Hepatocyte (in vitro differentiated cells): ENCODE measurements around the gene FAF2. TPM values are rescaled to one million over a fixed set of nuclear protein-coding genes. Genes with fewer than 3 reads are reported as not detected.

ENCODE experiments used
- DNase-seq: peaks from one replicate; pipeline ENCODE4 v3.0.0-alpha.2; 2016; ENCODE audit warnings: low spot score
- H2AFZ ChIP-seq: fragments of 200-600 bp; sonication (generic); 2 replicates; pipeline ENCODE4 v1.6.0; 2016; ENCODE audit warnings: antibody characterized with exemption, mild to moderate bottlenecking
- H3K27ac ChIP-seq: fragments of 200-600 bp; sonication (generic); 2 replicates; pipeline ENCODE4 v1.5.1; 2016; ENCODE audit warnings: mild to moderate bottlenecking
- H3K27me3 ChIP-seq: fragments of 200-600 bp; sonication (generic); 2 replicates; pipeline ENCODE4 v1.6.1; 2016
- H3K36me3 ChIP-seq: fragments of 200-600 bp; sonication (generic); replicated peaks from 2 replicates; pipeline ENCODE4 v1.5.1; 2016; ENCODE audit warnings: low read depth; ENCODE audit not compliant: insufficient read depth
- H3K4me1 ChIP-seq: fragments of 200-600 bp; sonication (generic); 2 replicates; pipeline ENCODE4 v1.5.1; 2016; ENCODE audit warnings: mild to moderate bottlenecking, moderate library complexity; ENCODE audit not compliant: insufficient read depth
- H3K4me2 ChIP-seq: fragments of 200-600 bp; sonication (generic); 2 replicates; pipeline ENCODE4 v1.6.0; 2016
- H3K4me3 ChIP-seq: fragments of 200-600 bp; sonication (generic); 2 replicates; pipeline ENCODE4 v1.5.1; 2016; ENCODE audit warnings: mild to moderate bottlenecking
- H3K79me2 ChIP-seq: fragments of 200-600 bp; sonication (generic); 2 replicates; pipeline ENCODE4 v1.6.0; 2017; ENCODE audit warnings: mild to moderate bottlenecking
- H3K9me2 ChIP-seq: fragments of 200-600 bp; sonication (generic); replicated peaks from 2 replicates; pipeline ENCODE4 v1.6.0; 2017; ENCODE audit warnings: mild to moderate bottlenecking; ENCODE audit not compliant: insufficient read depth
- H3K9me3 ChIP-seq: fragments of 200-600 bp; sonication (generic); 2 replicates; pipeline ENCODE4 v1.5.1; 2016; ENCODE audit warnings: low read depth, mild to moderate bottlenecking
- H4K20me1 ChIP-seq: fragments of 200-600 bp; sonication (generic); 2 replicates; pipeline ENCODE4 v1.6.0; 2016; ENCODE audit warnings: mild to moderate bottlenecking; ENCODE audit not compliant: insufficient read depth, poor library complexity, severe bottlenecking
- CTCF ChIP-seq: fragments of 200-600 bp; sonication (generic); IDR thresholded peaks from 2 replicates; pipeline ENCODE4 v1.5.1; 2016; ENCODE audit warnings: antibody characterized with exemption, mild to moderate bottlenecking; ENCODE audit not compliant: poor library complexity
- EZH2 ChIP-seq: fragments of 200-600 bp; sonication (generic); IDR thresholded peaks from 2 replicates; pipeline ENCODE4 v1.6.1; 2016; ENCODE audit warnings: antibody characterized with exemption, mild to moderate bottlenecking, borderline replicate concordance
- EZH2phosphoT487 ChIP-seq: fragments of 200-600 bp; sonication (generic); IDR thresholded peaks from one replicate; pipeline ENCODE4 v1.6.1; 2018; ENCODE audit warnings: antibody characterized with exemption, mild to moderate bottlenecking, low read depth, moderate library complexity; ENCODE audit not compliant: unreplicated experiment, severe bottlenecking
- WGBS: methylation state at CpG from one replicate; pipeline ENCODE4 v1.1.6; 2016; ENCODE audit warnings: low lambda C conversion rate; ENCODE audit errors: missing lambda C conversion rate; 5-methylcytosine and 5-hydroxymethylcytosine counted together
- polyA plus RNA-seq: library from polyadenylated mRNA; unstranded; fragments of >200 nt; fragmentation: Nextera tagmentation; extraction: Ambion mirVana; gene quantifications from 2 replicates; pipeline ENCODE4 v1.2.1, GENCODE V29; 2016
- total RNA-seq: library from RNA; depleted of rRNA; stranded (reverse); fragments of >200 nt; gene quantifications from 2 replicates; pipeline ENCODE4 v1.2.3, GENCODE V29; 2014

The FAF2 gene
- total and polyA plus RNA-seq, 2 experiments from 2014 or later = 47.3 to 63.1 TPM

GRCh38 chr5:176420972-176421544 is 27.1 kb upstream of the FAF2 start:
- Histone ChIP-seq H3K4me3 (no peak overlapping the region), H3K36me3 (no peaks in the 10 kb centered on the region), H3K27me3 (no peaks in the 10 kb centered on the region), H3K9me2 (no peaks in the 10 kb centered on the region), H3K27ac (no peak overlapping the region), H3K9me3 (no peaks in the 10 kb centered on the region), H2AFZ (no peak overlapping the region), H3K4me2 (no peak overlapping the region), H3K4me1 (peaks cover 16% of the 10 kb centered on the region), H4K20me1 (no peaks in the 10 kb centered on the region), H3K79me2 (peaks cover 1% of the 10 kb centered on the region)
- 88% methylated on average over 2 of the region's 2 CpGs for WGBS
- DNase-seq = no peak
- TF ChIP-seq EZH2phosphoT487 = no peak
- no peak for TF ChIP-seq EZH2
- no peak for TF ChIP-seq CTCF

DNA sequence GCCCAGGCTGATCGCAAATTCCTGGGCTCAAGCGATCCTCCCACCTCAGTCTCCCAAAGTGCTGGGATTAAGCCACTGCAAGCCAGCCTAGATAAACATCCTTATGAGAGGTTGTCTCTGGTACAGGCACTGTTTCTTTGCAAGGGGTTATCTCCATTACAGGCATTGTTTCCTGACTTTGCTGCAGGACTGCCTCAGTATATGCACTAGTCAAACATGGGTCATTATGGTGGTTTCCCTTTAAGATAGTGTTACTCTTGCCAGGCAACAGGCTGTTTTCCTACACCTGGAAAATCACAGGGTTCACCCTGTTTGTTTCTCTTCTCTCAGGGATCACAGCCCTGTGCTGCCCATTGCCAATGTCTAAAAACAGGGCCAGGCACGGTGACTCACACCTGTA is 24.0 kb upstream of the FAF2 start:
- H3K4me1 ChIP-seq = peaks cover 4% of the 10 kb centered on the region
- no peaks in the 10 kb centered on the region for H4K20me1 ChIP-seq
- H3K4me3 ChIP-seq = no peak overlapping the region
- H3K9me3 ChIP-seq = no peaks in the 10 kb centered on the region
- no peak for TF ChIP-seq CTCF
- no peak for TF ChIP-seq EZH2
- no peak for TF ChIP-seq EZH2phosphoT487
- H3K79me2 ChIP-seq = no peaks in the 10 kb centered on the region
- H3K9me2 ChIP-seq = no peaks in the 10 kb centered on the region
- H3K27ac ChIP-seq = peak overlapping the region; percentile 90
- no peaks in the 10 kb centered on the region for H3K36me3 ChIP-seq
- no peak for DNase-seq
- WGBS = 79% methylated on average over 3 of the region's 3 CpGs
- H3K4me2 ChIP-seq = no peak overlapping the region
- H2AFZ ChIP-seq = no peak overlapping the region
- H3K27me3 ChIP-seq = no peaks in the 10 kb centered on the region

GRCh38 chr5:176425138-176425537 is 23.0 kb upstream of the FAF2 start:
- Histone ChIP-seq H3K36me3 (no peaks in the 10 kb centered on the region), H3K9me2 (no peaks in the 10 kb centered on the region), H3K9me3 (no peaks in the 10 kb centered on the region), H3K79me2 (no peaks in the 10 kb centered on the region), H3K4me2 (no peak overlapping the region), H2AFZ (no peak overlapping the region), H3K27me3 (no peaks in the 10 kb centered on the region), H3K27ac (peak overlapping the region; percentile 90), H3K4me1 (peaks cover 4% of the 10 kb centered on the region), H3K4me3 (no peak overlapping the region), H4K20me1 (no peaks in the 10 kb centered on the region)
- TF ChIP-seq EZH2 (no peak), EZH2phosphoT487 (no peak), CTCF (no peak)
- DNase-seq = peak; percentile 58
- 89% methylated on average over 1 of the region's 1 CpG for WGBS
